ENCODE results near the gene ADAM12. TPM values are rescaled to one million over a fixed set of nuclear protein-coding genes. Genes with fewer than 3 reads are reported as not detected.

Gene ADAM12
- total RNA-seq, 1 experiment from 2014 or later, result 16.8 TPM

DNA sequence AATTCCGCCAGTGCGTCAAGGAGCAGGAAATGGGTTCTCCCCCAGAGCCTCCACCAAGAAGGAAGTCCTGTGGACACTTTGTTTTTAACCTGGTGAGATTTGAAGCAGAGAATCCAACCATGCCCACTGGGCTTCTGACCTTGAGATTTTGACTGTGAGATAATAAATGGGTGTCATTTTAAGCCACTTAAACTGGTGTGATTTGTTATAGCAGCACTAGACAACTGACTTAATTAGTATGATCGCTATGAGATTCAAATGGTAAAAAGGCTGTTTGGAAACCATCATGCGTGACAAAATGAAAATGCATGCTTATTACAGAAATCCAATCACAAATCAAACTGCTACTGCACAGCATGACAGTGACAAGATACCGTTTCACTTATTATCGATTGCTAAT, 98.0 kb downstream of the ADAM12 start:
- CTCF ChIA-PET, result no interaction called here
- intact Hi-C loops (cut with micrococcal nuclease; ENCODE audit: unreplicated experiment), result no loop called here
- no peaks in the 10 kb centered on the region for H4K20me1 ChIP-seq (ENCODE audit: insufficient read depth)

DNA sequence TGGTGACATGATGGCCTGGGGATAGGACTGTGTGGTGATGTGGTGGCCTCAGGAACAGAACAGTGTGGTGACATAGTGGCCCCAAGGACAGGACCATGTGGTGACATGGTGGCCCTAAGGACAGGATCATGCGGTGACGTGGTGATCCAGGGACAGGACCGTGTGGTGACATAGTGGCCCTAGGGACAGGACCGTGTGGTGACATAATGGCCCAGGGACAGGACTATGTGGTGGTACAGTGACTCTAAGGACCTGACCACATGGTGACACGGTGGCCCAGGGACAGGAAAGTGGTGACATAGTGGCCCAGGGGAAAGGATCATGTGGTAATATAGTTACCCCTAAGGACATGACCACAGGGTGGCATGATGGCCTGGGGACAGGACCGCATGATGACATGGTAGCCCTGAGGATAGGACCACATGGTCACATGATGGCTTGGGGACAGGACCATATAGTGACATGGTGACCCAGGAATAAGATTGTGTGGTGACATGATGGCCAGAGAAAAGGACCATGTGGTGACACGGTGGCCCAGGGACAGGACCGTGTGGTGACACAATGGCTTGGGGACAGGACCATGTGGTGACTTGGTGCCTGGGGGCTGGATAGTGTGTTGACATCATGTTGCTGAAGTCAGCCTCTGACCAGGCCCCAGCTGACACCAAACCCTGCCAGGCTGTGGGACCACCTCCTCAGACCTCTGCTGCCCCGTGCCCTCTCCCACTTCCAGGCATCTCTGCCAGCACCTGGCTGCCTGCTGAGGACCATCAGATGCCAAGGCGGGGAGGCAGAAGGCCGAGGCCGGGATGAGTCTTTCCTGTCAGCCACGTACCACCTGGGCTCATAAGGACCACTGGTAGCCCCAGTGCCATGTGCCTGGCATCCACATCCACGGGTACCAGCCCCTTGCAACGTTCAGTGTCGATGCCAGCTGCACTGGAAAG, 99.5 kb downstream of the ADAM12 start:
- H3F3A ChIP-seq (ENCODE audit: insufficient read depth, low read depth), result no peaks in the 10 kb centered on the region
- no peaks in the 10 kb centered on the region for H3K36me3 ChIP-seq (ENCODE audit: low read depth)
- ChIA-PET CTCF (no interaction called here), POLR2A (ENCODE audit: unreplicated experiment) (no interaction called here)
- intact Hi-C loops (cut with micrococcal nuclease; ENCODE audit: unreplicated experiment), result no loop called here
- no peaks in the 10 kb centered on the region for H3K4me1 ChIP-seq (replicated peaks; ENCODE audit: insufficient read depth)
- no TSS peak for BruUV-seq (replicated peaks)
- TF ChIP-seq, protein P1, sequence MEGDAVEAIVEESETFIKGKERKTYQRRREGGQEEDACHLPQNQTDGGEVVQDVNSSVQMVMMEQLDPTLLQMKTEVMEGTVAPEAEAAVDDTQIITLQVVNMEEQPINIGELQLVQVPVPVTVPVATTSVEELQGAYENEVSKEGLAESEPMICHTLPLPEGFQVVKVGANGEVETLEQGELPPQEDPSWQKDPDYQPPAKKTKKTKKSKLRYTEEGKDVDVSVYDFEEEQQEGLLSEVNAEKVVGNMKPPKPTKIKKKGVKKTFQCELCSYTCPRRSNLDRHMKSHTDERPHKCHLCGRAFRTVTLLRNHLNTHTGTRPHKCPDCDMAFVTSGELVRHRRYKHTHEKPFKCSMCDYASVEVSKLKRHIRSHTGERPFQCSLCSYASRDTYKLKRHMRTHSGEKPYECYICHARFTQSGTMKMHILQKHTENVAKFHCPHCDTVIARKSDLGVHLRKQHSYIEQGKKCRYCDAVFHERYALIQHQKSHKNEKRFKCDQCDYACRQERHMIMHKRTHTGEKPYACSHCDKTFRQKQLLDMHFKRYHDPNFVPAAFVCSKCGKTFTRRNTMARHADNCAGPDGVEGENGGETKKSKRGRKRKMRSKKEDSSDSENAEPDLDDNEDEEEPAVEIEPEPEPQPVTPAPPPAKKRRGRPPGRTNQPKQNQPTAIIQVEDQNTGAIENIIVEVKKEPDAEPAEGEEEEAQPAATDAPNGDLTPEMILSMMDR (conservative IDR thresholded peaks at IDR 0.05), result no peak
- TF ChIP-seq EZH2 (IDR thresholded peaks at IDR 0.05; ENCODE audit: low read depth), result no peak
- no peaks in the 10 kb centered on the region for H3K27me3 ChIP-seq (ENCODE audit: insufficient read depth, low read depth)
- H3K79me2 ChIP-seq (ENCODE audit: low read depth), result no peaks in the 10 kb centered on the region
- H3K4me3 ChIP-seq, result no peak overlapping the region
- no peak for DNase-seq
- H4K20me1 ChIP-seq (ENCODE audit: insufficient read depth), result no peaks in the 10 kb centered on the region
- no peak overlapping the region for H3K4me2 ChIP-seq
- H3K9me2 ChIP-seq (ENCODE audit: insufficient read depth), result no peaks in the 10 kb centered on the region
- no peaks in the 10 kb centered on the region for H3K9me3 ChIP-seq (ENCODE audit: insufficient read depth, low read depth)
- H3K27ac ChIP-seq, result no peak overlapping the region
- no peak overlapping the region for H2AFZ ChIP-seq

More for the DNA sequence above, 98.0 kb downstream of the ADAM12 start:
- no peak for DNase-seq
- Histone ChIP-seq H3F3A (ENCODE audit: insufficient read depth, low read depth) (no peaks in the 10 kb centered on the region), H3K36me3 (ENCODE audit: low read depth) (no peaks in the 10 kb centered on the region), H3K79me2 (ENCODE audit: low read depth) (no peaks in the 10 kb centered on the region), H3K27ac (no peak overlapping the region), H3K9me2 (ENCODE audit: insufficient read depth) (no peaks in the 10 kb centered on the region), H3K4me3 (no peak overlapping the region), H3K9me3 (ENCODE audit: insufficient read depth, low read depth) (no peaks in the 10 kb centered on the region), H3K4me1 (replicated peaks; ENCODE audit: insufficient read depth) (no peaks in the 10 kb centered on the region), H3K27me3 (ENCODE audit: insufficient read depth, low read depth) (no peaks in the 10 kb centered on the region), H3K4me2 (no peak overlapping the region), H2AFZ (no peak overlapping the region)
- POLR2A ChIA-PET (ENCODE audit: unreplicated experiment), result no interaction called here
- TF ChIP-seq EZH2 (IDR thresholded peaks at IDR 0.05; ENCODE audit: low read depth), result no peak
- TF ChIP-seq, protein P1 (conservative IDR thresholded peaks at IDR 0.05), result no peak
- no TSS peak for BruUV-seq (replicated peaks)

- no peak for DNase-seq
- BruUV-seq (replicated peaks), result no TSS peak
- H3K4me1 ChIP-seq (replicated peaks; ENCODE audit: insufficient read depth), result no peaks in the 10 kb centered on the region
- H3K36me3 ChIP-seq (ENCODE audit: low read depth), result no peaks in the 10 kb centered on the region
- H3K27ac ChIP-seq, result no peak overlapping the region
- no peaks in the 10 kb centered on the region for H3K9me3 ChIP-seq (ENCODE audit: insufficient read depth, low read depth)
- no peaks in the 10 kb centered on the region for H3K27me3 ChIP-seq (ENCODE audit: insufficient read depth, low read depth)
- no peak overlapping the region for H2AFZ ChIP-seq
- intact Hi-C loops (cut with micrococcal nuclease; ENCODE audit: unreplicated experiment), result no loop called here
- H3K4me3 ChIP-seq, result no peak overlapping the region
- no peaks in the 10 kb centered on the region for H3K9me2 ChIP-seq (ENCODE audit: insufficient read depth)
- H3F3A ChIP-seq (ENCODE audit: insufficient read depth, low read depth), result no peaks in the 10 kb centered on the region
- TF ChIP-seq EZH2 (IDR thresholded peaks at IDR 0.05; ENCODE audit: low read depth), result no peak
- POLR2A ChIA-PET (ENCODE audit: unreplicated experiment), result no interaction called here
- CTCF ChIA-PET, result no interaction called here
- H4K20me1 ChIP-seq (ENCODE audit: insufficient read depth), result no peaks in the 10 kb centered on the region
- H3K79me2 ChIP-seq (ENCODE audit: low read depth), result no peaks in the 10 kb centered on the region
- H3K4me2 ChIP-seq, result no peak overlapping the region
These were observed 102.0 kb downstream of the ADAM12 start for GRCh38 chr10:126286256-126286780.
